OCI-LY3 (cell line): ENCODE data around the gene SCUBE2.

ENCODE experiments used
- CTCF ChIP-seq: fragments of 200-600, 300-600 bp; sonication (generic); IDR thresholded peaks from 2 replicates; pipeline ENCODE4 v1.5.1; 2014; ENCODE audit warnings: antibody characterized with exemption, low read length, low read depth
- EZH2phosphoT487 ChIP-seq: fragments of 200-600 bp; shearing (Covaris generic); IDR thresholded peaks from 2 replicates; pipeline ENCODE4 v1.6.1; 2018; ENCODE audit warnings: antibody characterized with exemption, mixed run types, low read depth

- no peak for TF ChIP-seq EZH2phosphoT487
- no peak for TF ChIP-seq CTCF
Measured at GRCh38 chr11:9077164-9077563, 14.2 kb downstream of the SCUBE2 start.
